Ovary (tissue), 9 donors: ENCODE measurements around the gene WBP11. TPM values are rescaled to one million over a fixed set of nuclear protein-coding genes. Genes with fewer than 3 reads are reported as not detected.

Experiments
- DNase-seq, 5 donors: peaks; one replicate each; pipeline ENCODE4 v3.0.0-alpha.2; 2019 to 2020
- H3K27ac ChIP-seq, 2 donors: fragments of 200-600 bp; one replicate each; pipeline versions ENCODE4 v1.5.1 to v1.8.0; 2019 to 2022
- H3K27me3 ChIP-seq: fragments of 200-600 bp; one replicate; pipeline ENCODE4 v1.8.0; 2022
- H3K36me3 ChIP-seq: fragments of 200-600 bp; sonication (generic); one replicate; pipeline ENCODE4 v1.5.1; 2019
- H3K4me1 ChIP-seq: one replicate; pipeline ENCODE4 v1.8.1; 2013; ENCODE audit warnings: mild to moderate bottlenecking, moderate library complexity; ENCODE audit not compliant: insufficient read depth
- H3K4me3 ChIP-seq: fragments of 200-600 bp; sonication (generic); one replicate; pipeline ENCODE4 v1.5.1; 2017
- H3K9me3 ChIP-seq, 2 donors: fragments of 200-600 bp in 1 of 2; sonication (generic) in 1 of 2; one replicate each; pipeline versions ENCODE4 v1.5.1 to v1.8.1; 2013 to 2019; ENCODE audit warnings: mild to moderate bottlenecking in 1 of 2, moderate library complexity in 1 of 2
- CTCF ChIP-seq, 3 donors: fragments of 450-650 bp in 2 of 3; fragments of 200-600 bp in 1 of 3; IDR thresholded peaks; one replicate each; pipeline versions ENCODE4 v1.5.1 to v1.8.0; 2016 to 2022; ENCODE audit warnings: antibody characterized with exemption in 3 of 3, mild to moderate bottlenecking in 1 of 3
- EP300 ChIP-seq: sonication (generic); formaldehyde crosslinking; IDR thresholded peaks from one replicate; pipeline ENCODE4 v1.6.1; 2017; ENCODE audit warnings: antibody characterized with exemption
- POLR2A ChIP-seq: fragments of 450-650 bp; IDR thresholded peaks from one replicate; pipeline ENCODE4 v1.6.1; 2017; ENCODE audit warnings: antibody characterized with exemption, mild to moderate bottlenecking, moderate library complexity
- WGBS, 3 donors: extraction: QIAGEN DNeasy Blood & Tissue Kit in 1 of 3; methylation state at CpG; one replicate each; pipeline versions ENCODE4 v1.1.5 to v1.1.7; 2013 to 2017; 5-methylcytosine and 5-hydroxymethylcytosine counted together
- intact Hi-C, 4 donors: fragments of 100-400 bp; cut with DNase I; formaldehyde crosslinking; loops; one replicate each; pipeline versions ENCODE4 v1.11.0 to v1.15.1; 2022 to 2023
- polyA plus RNA-seq, 2 donors: library from polyadenylated mRNA; stranded (reverse); fragments of 200-250 nt in 1 of 2; fragments of 350-450 nt in 1 of 2; fragmentation: Illumina TruSeq in 1 of 2; extraction: RNeasy Lipid Tissue Mini Kit (QIAGEN cat#74804) in 1 of 2; gene quantifications; one replicate each; pipeline ENCODE4 v1.2.3, GENCODE V29; 2013 to 2014
- total RNA-seq, 7 donors: library from RNA; depleted of rRNA in 2 of 7; stranded (reverse); fragments of >200 nt in 2 of 7; fragmentation: NEBNext Ultra II Directional in 3 of 7; extraction: Animal tissue kit (Norgen Biotek cat#: 25700) in 3 of 7; gene quantifications; one replicate each; pipeline versions ENCODE4 v1.1.0 to v1.2.4, GENCODE V29; 2016 to 2023
- donor health status: DM: no; HTN: no; CAD: no; lungs with moderate emphysema.
- donor health status: DM: no; HTN: no; CAD: no.
- donor health status: Bipolar disorder and iron deficiency.
- donor health status: DM: yes; HTN: yes; CAD: no.
- donor health status: DM: no; HTN: no; CAD: no.
- donor health status: DM: yes; HTN: yes; CAD: no.

WBP11 gene
- total and polyA plus RNA-seq, 9 donors = 12.9 to 84.1 (median 50.5) TPM

GRCh38 chr12:14774906-14775635, 28.2 kb downstream of the WBP11 start:
- WGBS, 3 donors = 7 to 9% (median 8%) methylated on average over 34 of the region's 34 CpGs
- Histone ChIP-seq H3K4me3 (peak overlapping the region; percentile 51), H3K27me3 (no peaks in the 10 kb centered on the region), H3K9me3 (no peaks in the 10 kb centered on the region), H3K4me1 (peaks cover 2% of the 10 kb centered on the region), H3K27ac (peak overlapping the region; percentile 32 to 84), H3K36me3 (no peaks in the 10 kb centered on the region)
- DNase-seq = peak in 4 of 5 donors; percentile 39 to 67 (median 54)
- peak; percentile 26 for TF ChIP-seq POLR2A
- TF ChIP-seq EP300 = no peak
- intact Hi-C loops = loop anchor here in 3 of 4 donors (10.0 kb wide), 4 partner anchors 110 to 1780 kb away; partner anchors contain the start of gene MGP (in 1 of the 3)

- intact Hi-C loops = loop anchor here in 3 of 4 donors (10.0 kb wide), 4 partner anchors 111 to 1779 kb away; partner anchors contain the start of gene MGP (in 1 of the 3)
- Histone ChIP-seq H3K27ac (peak overlapping the region; percentile 32 to 84), H3K4me1 (peaks cover 2% of the 10 kb centered on the region), H3K4me3 (peak overlapping the region; percentile 51), H3K9me3 (no peaks in the 10 kb centered on the region), H3K36me3 (no peaks in the 10 kb centered on the region), H3K27me3 (no peaks in the 10 kb centered on the region)
- peak; percentile 97 for TF ChIP-seq POLR2A
- no peak for TF ChIP-seq EP300
- TF ChIP-seq CTCF (IDR thresholded peaks at IDR 0.05) = no peak
- WGBS, 3 donors = 0 to 1% (median 1%) methylated on average over 61 to 67 of the region's 67 CpGs
- peak; percentile 91 to 98 (median 95) for DNase-seq
Measured at GRCh38 chr12:14774074-14774905, 29.0 kb downstream of the WBP11 start.

GRCh38 chr12:14773685-14774073, 29.6 kb downstream of the WBP11 start:
- Histone ChIP-seq H3K36me3 (no peaks in the 10 kb centered on the region), H3K27ac (peak overlapping the region in 1 of 2 donors; percentile 84), H3K4me3 (peak overlapping the region; percentile 51), H3K27me3 (no peaks in the 10 kb centered on the region), H3K4me1 (peaks cover 2% of the 10 kb centered on the region), H3K9me3 (no peaks in the 10 kb centered on the region)
- TF ChIP-seq POLR2A = no peak
- no peak for TF ChIP-seq EP300
- TF ChIP-seq CTCF (IDR thresholded peaks at IDR 0.05) = no peak
- intact Hi-C loops = loop anchor here in 3 of 4 donors (10.0 kb wide), 4 partner anchors 111 to 1779 kb away; partner anchors contain the start of gene MGP (in 1 of the 3)
- peak in 2 of 5 donors; percentile 56 to 60 for DNase-seq
- WGBS, 3 donors = 13 to 15% (median 13%) methylated on average over 16 of the region's 16 CpGs

GRCh38 chr12:14772946-14773345, 30.3 kb downstream of the WBP11 start:
- Histone ChIP-seq H3K4me1 (peaks cover 2% of the 10 kb centered on the region), H3K27ac (no peak overlapping the region), H3K4me3 (no peak overlapping the region), H3K9me3 (no peaks in the 10 kb centered on the region), H3K36me3 (no peaks in the 10 kb centered on the region), H3K27me3 (no peaks in the 10 kb centered on the region)
- intact Hi-C loops = loop anchor here in 3 of 4 donors (10.0 kb wide), 4 partner anchors 112 to 1778 kb away; partner anchors contain the start of gene MGP (in 1 of the 3)
- TF ChIP-seq CTCF (IDR thresholded peaks at IDR 0.05) (no peak), POLR2A (no peak), EP300 (no peak)
- 91 to 94% (median 92%) methylated on average over 5 of the region's 5 CpGs for WGBS, 3 donors
- DNase-seq = no peak
